ENCODE results near the gene PAWR.
A peak's percentile ranks its signal among the peaks of the same experiment; 100 is the strongest.
"Not testable (repeated sequence)": the region's sequence is repeated elsewhere in the genome, so short reads cannot be mapped to it uniquely, and the experiment has no call there.

PAWR gene

DNA sequence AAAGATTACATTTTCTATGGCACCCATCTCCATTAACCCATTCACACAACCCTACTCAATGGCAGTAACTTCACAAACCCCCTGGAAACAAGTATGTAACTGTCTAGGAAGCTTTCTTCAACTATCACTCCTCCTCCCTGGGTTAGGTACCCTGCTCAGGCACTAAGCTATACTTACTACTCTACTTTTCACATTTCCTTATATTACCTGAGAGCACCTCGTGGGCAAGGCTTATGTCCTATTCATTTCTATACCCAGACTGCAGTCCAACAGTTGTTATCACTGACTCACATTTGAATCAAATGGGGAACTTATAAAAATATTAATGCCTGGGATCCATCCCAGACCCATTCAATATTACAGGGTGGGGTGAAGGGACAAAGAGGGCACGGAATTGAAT lies 4.6 kb downstream of the PAWR start:
- FAIRE-seq, result no peak

DNA sequence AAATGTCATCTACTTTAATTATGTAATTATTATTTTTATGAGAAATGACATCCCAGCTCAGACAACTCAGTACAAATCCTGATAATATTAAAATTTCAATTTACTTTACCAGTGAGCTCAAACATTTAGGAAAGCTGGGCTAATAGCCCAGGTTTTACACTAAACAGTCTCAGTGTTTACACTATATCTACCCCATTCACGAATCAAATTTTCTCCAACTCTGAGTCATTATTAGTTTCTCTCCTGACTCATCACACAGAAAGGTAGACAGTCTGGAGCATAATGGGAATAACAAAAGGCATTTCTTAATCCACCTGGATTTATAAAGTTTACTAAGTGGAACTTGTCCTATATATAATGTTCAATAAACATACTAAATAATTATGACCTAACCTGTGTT lies 5.7 kb downstream of the PAWR start:
- no peak for FAIRE-seq

DNA sequence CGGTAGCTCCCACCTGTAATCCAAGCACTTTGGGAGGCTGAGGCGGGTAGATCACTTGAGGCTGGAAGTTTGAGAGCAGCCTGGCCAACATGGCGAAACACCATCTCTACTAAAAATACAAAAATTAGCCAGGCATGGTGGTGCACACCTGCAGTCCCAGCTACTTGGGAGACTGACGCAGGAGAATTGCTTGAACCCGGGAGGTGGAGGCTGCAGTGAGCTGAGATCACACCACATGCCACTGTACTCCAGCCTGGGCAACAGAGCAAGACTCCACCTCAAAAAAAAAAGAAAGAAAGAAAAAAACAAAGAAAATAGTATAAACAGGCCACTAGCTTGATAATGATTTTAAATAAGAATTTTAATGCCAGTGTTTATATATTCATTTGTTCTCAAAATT lies 6.4 kb downstream of the PAWR start:
- FAIRE-seq, result not testable (repeated sequence)

DNA sequence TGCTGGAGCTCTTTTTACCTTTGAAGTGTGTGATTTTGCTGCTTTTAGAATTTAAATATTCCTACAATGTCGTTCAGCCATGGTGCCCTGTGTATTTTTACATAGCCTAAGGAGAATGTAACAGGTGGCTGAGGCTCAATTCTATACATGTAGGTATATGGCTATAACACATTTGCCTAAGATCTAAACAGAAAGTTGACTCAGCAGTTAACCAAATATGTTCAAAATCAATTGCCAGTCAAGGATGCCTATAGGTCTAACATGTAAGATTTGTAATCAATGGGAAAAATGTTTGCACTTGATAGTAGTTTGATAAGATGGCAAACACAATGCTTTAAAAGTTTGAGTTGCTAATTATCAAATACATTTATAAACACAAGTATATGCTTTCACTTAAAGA lies 8.2 kb downstream of the PAWR start:
- FAIRE-seq, result no peak

DNA sequence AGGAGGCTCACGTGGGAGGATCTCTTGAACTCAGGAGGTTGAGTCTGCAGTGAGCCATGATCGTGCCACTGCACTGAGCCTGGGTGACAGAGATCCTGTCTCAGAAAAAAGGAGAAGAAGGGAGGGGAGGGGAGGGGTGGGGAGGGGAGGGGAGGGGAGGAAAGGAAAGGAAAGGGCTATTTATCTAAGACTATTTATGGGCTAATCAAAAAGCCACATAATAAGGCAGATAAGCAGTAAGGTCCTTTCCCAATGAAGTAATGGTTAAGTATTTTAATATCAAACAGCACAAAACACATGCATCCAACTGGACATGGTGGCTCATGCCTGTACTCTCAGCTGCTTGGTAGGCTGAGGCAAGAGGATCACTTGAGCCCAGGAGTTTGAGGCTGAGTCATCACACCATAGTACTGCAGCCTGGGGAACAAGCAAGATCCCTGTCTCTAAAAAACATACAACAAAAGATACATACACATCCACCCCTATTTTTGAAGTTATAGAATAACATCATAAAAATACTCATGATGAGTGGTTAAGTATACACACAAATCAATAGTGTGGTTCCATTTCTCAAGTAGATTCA lies 9.7 kb downstream of the PAWR start:
- no peak for FAIRE-seq

DNA sequence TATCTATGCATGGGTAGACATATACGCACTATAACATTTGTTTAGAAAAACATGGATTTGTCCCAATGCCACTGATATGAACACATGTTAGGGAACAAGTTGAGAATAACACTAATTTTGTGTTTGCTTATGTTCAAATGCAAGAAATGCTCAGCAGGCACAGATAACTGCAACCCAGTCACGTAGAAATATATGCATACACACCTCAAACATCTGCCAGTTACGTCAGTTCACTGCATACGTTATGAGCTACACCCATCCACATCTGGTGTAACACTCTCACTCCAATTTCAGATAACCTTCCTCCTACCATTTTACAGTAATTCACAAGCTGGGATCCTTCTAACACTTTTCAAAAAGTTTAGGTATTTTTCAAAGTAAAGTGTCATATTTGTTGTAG lies 10.7 kb downstream of the PAWR start:
- no peak for FAIRE-seq

DNA sequence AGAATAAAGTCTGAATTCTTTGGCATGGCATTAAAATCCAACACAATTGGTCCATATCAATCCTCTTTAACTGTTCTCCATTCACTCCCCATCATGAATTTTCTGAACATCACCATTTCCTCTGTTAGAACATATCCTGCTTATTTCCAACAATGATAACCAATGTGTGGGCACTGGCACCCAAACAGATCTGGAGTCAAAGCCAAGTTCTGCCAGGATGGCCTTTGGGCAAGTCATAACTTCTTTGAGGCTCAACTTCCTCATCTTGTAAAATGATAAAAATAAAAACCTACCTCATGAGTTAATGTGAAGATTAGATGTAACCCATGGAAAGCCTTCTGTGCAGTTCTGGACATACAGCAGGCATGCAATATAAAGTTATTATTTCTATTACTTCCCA lies 12.5 kb downstream of the PAWR start:
- FAIRE-seq, result no peak

DNA sequence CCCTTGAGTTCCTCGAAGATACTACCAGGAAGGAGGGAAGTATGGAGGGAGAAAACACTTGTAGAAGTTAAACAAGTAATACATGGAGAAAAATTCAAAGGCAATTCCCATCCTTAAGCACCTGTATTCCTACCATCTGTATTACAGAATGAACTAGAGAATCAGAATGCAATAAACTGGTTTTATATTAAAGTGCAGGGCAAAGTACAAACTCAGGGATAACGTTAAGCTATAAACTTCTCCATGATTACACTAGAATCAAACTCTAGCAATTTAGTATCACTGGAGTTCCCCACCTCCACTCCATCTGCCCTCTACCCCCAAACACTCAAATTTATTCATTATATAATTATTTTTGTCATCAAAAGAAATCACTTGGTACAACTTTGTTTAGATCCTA lies 13.1 kb downstream of the PAWR start:
- no peak for FAIRE-seq

DNA sequence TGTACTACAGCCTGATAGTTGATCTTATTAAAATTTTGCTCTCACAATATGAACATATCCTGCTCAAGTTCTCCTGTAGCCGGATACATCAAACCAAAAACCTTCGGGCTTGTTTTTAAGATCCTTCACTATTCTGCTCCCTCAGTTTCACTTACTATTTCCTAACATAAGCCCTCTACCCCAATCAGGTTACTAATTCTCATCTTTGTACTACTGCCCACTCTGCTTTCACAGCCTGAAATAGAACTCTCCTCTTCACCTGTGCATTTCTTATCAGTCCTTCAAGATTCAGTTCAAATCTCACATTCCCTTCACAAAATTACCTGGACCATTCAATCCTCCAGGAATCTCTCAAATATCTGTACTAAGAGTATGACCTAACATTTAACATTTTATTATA lies 14.2 kb downstream of the PAWR start:
- FAIRE-seq, result no peak

DNA sequence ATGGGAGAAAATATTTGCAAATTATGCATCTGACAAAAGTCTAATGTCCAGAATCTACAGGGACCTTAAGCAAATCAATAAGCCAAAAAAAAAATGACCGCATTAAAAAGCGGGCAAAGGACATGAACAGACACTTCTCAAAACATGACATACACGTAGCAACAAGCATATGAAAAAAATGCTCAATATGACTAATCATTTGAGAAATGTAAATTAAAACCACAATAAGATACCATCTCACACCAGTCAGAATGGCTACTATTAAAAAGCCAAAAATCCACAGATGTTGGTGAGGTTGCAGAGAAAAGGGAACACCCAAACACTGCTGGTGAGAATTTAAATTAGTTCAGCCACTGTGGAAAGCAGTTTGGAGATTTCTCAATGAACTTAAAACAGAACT lies 16.1 kb downstream of the PAWR start:
- FAIRE-seq, result no peak

DNA sequence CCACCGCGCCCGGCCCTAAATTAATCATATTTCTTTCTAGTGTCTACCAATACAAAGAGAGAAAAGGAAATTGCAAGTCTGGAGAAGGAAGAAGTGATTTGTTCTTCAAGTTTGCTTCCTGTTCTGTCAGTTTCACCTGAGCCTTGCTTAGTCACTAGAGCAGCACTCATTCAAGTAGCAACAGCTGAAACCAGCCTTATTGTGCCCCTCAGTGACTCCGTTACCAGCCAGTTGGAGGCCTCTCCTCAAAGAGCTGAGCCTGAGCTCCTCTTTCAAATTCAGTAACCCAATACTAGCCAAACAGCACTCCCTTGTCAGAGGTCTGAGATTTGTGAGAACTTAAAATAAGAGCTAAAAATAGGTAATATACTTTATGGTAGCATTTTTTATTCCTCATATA lies 17.4 kb downstream of the PAWR start:
- no peak for FAIRE-seq

DNA sequence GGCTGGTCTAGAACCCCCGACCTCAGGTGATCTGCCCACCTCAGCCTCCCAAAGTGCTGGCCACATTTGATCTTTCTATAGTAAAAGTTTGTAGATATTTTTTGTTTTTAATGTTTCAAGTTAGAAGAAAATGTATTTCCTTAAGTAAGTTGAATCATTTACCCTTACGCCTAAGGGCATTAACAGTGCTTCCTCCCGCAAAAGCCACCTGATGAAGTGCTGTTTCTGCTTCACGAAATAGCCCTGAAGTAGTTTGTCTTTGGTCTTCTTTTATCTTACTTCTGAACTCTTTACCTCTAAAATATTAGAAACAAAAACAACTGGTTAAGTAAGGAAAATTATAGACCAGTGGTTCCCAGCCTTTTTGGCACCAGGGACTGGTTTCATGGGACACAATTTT lies 22.7 kb downstream of the PAWR start:
- FAIRE-seq, result no peak

DNA sequence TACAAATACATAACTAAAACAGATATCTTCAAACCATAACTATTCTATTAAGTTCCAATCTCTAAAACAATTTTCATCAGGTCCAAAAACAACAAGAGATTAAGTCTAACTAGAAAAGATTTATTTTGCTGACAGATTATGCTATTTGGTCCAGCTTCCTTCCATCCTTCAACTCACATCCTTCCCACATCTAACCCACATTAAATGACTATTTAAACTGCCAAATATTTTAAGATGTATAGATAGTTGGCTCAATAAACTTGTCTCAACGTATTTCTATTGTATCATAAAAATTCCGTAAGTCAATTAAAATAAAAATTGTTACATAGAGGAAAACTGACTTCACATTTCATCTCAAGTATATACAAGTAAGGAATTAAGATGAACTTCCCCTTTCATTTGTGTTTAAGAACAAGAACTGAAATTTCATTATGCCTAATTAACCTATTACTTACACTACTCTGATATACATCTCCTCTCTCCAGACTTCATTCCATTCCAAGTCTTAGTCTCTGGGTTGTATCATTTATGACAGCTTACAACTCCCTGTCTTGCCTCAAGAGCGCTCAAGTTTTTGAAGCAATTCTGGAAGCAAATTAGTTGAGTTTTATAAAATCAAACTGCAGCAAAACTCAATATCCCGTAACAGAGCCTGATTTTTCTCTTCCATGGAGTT lies 25.4 kb downstream of the PAWR start:
- peak; percentile 83 for FAIRE-seq

DNA sequence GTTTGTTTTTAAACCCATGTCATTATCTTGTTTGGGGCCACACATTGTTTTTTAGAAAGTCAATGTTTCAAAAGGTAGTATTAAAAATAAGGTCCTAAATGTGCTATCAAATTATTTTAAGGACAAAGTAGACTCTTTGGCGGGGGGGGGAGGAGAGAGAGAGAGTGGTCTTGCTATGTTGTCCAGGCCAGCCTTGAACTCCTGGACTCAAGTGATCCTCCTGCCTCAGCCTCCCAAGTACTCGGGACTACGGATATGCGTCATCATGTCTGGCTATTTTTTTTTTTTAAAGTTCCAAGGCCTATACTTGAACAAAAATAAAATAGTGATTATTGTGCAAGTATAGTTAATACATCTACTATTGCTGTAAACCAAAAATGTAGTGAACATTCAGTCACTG lies 26.2 kb downstream of the PAWR start:
- FAIRE-seq, result no peak

DNA sequence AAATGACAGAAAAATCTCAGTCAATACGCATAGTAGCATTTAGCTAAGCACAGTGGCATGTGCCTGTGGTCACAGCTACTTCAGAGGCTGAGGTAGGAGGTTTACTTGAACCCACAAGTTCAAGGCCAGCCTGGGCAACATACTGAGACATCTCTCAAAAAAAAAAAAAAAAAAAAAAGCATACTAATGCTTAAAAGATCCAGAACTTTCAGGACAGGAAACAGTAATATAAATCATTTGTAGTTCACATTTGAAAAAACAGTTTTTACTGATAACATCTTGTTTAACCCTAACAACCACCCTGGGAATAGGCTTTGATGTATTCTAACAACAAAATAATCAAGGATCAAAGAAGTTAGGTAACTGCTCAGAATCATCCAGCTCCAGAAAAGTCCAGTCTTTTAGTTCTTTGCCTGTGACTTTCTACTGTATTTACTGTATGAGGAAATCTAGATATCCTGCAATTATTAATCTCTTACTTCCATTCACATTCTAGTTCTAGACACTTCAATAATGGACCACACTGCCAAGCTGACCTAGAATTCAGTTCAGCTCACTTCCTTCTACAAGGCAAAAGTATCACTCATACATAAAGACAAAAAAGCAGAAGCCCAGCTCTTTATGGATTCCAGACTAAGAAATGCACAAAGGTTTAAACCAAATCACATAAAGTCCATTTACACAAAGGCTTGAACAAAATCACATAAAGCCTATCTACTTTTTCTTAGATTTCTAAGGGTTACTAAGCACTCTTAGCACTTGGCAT lies 28.5 kb downstream of the PAWR start:
- no peak for FAIRE-seq

DNA sequence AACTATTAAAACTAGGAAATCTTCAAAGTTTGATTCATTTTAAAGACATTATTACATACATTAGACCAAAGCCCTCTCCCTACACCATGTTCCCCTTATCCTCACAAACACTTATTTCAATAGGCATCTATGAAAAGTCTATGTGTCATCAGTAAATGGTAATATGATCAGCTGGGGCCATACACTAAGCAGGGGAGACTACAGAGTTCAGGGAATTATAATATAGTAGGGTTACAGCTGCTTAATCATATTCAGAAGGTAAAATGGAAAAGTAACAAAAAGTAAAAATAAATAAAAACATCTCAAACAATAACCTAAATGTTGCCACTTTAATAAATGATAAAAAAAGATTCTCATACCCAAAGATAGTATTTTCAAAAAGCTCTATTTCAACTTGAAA lies 29.1 kb downstream of the PAWR start:
- FAIRE-seq, result no peak

DNA sequence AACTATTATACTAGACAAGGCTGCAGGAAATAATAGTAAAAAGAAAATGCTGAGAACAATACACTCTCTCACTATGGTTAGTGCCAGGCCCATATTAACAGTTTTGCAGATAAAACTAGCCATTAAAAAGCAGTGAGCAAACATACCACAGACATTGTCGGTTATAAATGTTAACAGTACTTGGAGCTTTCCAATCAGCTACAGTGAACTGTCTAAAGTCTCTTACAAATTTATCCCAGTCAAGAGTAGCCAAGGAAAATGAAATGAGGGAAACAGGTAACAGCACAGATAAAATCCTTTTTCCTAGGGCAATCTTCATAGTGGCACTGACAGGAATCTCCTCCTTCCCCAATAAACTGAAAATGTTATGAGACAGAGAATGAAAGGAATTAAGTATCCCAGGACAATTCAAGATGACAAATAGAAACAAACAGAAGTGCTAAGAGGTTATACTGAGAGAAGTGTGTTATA lies 30.8 kb downstream of the PAWR start:
- FAIRE-seq, result no peak

DNA sequence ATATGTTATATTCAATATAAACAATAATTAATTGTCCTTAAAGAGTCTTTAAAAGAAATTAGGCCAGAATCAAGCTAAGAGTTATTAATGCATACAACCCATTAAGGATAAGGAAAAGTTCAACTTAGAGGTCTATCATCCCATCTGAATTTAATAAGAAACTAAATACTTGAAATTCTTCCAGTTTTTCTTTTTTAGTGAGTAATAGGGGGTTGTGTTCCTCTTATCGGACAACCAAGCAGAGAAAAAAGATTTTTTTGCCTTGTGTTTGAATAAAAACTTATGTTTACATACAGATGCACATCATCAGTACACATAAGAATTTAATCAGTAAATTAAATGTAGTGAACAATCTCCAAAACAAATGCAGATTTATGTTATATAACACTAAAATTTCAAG lies 32.5 kb downstream of the PAWR start:
- peak; percentile 96 for FAIRE-seq

DNA sequence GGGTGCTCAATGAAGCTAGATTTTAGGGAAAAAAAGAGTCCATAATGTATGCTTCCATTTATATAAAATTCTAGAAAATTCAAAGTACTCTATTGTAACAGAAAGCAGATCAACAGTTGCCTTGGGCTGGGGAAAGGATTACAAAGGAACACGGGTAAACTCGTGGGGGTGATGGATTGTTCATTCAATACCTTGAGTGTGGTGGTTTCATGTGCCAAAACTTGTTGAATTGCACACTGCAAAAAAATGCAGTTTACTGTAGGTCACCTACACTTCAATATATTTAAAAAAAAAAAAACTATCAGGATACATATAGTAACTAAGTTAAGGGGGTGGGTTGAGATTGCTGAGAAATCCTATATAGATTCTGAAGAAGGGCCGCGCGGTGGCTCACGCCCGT lies 33.6 kb downstream of the PAWR start:
- FAIRE-seq, result no peak

DNA sequence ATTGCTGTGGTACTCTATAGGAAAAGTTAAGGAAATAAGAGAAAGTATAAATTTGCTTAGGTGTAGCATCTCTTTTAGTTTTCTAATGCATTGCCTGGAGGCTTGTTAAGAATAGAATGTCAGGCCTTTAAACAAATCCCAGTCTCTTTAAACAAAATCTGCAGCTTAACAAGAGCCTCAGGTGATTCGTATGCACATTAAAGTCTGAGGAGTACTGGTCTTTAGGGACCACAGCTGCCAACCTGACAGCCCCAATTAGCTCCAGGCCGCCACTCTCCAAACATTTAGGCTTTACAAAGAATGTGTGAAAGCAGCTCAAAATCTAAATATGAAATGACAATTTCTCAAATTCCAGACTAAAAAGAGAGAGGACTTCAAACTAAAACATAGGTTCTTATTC lies 35.7 kb downstream of the PAWR start:
- FAIRE-seq, result no peak

DNA sequence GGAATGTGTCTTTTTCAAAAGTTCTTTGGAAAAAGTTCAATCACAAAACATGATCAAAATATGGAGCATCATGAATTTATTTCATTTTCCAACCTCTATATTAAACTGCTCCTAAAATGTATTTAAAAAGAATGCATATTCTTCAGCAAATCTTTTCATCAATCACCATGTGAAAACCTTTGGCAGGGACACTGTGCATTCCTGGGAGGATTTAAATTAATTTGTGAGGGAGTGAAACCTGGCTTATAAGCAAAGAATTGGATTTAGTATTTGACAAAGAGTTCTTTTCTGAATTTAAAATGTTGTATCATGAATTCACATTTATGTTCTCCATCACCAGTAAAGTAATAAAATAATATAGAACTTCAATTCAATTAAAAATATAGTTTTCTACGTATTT lies 38.2 kb downstream of the PAWR start:
- no peak for FAIRE-seq

DNA sequence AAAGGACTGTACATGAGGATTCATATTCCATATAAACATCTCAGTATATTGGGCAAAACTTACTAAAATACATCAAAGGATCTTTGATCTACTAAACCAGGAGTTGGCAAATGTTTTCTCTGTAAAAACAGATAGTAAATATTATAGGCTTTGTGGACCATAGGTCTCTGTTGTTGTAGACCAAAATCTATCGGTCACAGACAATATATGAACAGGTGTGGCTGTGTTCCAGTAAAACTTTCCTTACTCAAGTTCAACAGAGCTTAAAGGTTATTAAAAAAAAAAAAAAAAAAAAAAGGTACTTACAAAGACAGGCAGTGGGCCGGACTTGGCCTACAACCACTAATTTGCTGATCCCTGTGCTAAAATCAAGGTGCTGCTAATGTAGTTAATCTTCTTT lies 40.3 kb downstream of the PAWR start:
- no peak for FAIRE-seq

DNA sequence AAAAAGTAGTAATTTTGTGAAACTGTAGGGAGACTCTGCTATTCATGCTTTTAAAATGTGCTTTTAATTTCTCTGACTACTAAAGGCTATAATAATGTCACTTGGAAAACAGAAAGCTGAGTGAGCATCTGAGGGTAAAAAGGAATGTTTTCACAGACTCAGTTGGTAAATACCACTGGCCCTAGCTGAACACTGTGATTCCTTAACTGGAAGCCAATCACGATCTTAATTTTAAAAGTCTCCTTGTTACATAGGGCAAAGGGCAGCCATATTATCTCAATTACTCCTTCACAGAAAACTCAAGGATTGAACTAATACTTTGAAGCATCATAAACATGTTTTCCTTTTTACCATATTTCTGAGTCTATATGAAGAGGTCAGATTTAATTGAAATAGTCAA lies 41.9 kb downstream of the PAWR start:
- FAIRE-seq, result peak; percentile 91

DNA sequence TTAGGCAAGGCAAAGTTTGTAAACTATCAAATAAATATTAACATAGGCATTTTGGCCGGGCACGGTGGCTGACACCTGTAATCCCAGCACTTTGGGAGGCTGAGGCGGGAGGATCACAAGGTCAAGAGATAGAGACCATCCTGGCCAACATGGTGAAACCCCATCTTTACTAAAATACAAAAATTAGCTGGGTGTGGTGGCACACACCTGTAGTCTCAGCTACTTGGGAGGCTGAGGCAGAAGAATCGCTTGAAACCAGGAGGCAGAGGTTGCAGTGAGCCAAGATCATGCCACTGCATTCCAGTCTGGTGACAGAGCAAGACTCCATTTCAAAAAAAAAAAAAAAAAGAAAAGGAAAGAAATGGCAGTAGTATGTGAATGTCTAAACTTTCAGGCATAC lies 43.9 kb downstream of the PAWR start:
- not testable (repeated sequence) for FAIRE-seq

All from endometrium (tissue), 2 donors.